ENCODE data around the gene MVB12B.

DNA sequence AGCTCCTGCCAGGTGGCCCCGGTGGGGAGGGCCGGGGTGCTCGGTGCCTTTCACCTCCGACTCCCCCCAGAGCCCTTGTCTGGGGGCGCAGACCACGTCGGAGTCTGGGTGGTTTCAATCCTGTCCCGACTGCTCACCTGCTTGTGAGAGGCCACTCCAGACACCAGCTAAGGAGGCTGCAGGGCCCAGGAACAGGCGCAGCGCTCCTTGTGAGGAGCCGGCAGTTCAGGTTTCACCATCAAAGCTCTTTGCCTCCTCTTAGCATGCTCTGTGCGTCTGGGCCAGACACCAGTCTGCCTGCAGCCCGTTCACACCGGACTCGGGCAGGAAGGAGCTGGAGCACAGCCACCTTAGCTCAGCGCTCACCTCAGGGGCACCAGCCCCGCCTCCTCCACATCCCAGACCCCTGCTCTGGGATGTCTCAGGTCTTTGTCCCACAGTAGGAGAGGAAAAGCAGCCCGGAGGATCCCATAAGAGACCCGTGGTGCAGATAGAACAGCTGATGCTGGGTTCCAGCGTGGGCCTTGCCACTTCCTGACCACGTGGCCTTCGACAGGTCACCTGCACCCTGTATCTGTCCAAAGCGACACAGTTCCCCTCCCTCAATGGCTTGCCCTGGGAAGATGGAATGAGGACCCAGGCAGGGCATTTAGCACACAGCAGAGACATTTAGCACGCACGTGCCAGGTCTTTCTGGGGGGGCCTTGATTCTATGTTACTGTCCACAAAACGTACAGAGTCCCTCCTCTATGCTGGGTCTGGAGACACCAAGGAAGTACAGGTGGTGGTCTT, 180.9 kb downstream of the MVB12B start:
- TF ChIP-seq CTCF (IDR thresholded peaks at IDR 0.05; ENCODE audit: low read depth, low read length) (no peak), POLR2A (IDR thresholded peaks at IDR 0.05; ENCODE audit: extremely low read depth, insufficient read length) (no peak), MYC (IDR thresholded peaks at IDR 0.05; ENCODE audit: low read depth, low read length) (no peak), MAX (IDR thresholded peaks at IDR 0.05; ENCODE audit: low read depth, low read length) (no peak)
